OCI-LY7 (cell line): ENCODE data around the gene SAPCD1. TPM values are rescaled to one million over a fixed set of nuclear protein-coding genes. Genes with fewer than 3 reads are reported as not detected.

ENCODE experiments used
- BruUV-seq: library from RNA; stranded (reverse); fragments of 400-500 nt; replicated peaks from 2 replicates; lab custom pipeline; 2021; lab: Mats Ljungman, UMichigan
- CTCF ChIA-PET: fragments of 300-600 bp; sonication (Branson Sonifier 250); formaldehyde crosslinking; loops from one replicate; lab custom pipeline; 2022; ENCODE audit warnings: antibody characterized with exemption; ENCODE audit not compliant: unreplicated experiment; lab: Charles Lee
- POLR2A ChIA-PET: fragments of 300-600 bp; sonication (Branson Sonifier 250); formaldehyde crosslinking; loops from one replicate; lab custom pipeline; 2022; ENCODE audit warnings: antibody characterized with exemption; lab: Charles Lee
- DNase-seq: peaks from one replicate; pipeline ENCODE4 v3.0.0-alpha.2; 2015; ENCODE audit warnings: low spot score
- H2AFZ ChIP-seq: fragments of 200-600 bp; sonication (generic), shearing (Covaris generic); 2 replicates; pipeline ENCODE4 v1.6.1; 2014; ENCODE audit warnings: mild to moderate bottlenecking, antibody characterized with exemption, low read length, moderate library complexity
- H3K27ac ChIP-seq: fragments of 200-600 bp; sonication (generic); 2 replicates; pipeline ENCODE4 v1.5.1; 2014; ENCODE audit warnings: mixed run types, low read depth, mild to moderate bottlenecking, moderate library complexity, low read length, inconsistent platforms; ENCODE audit not compliant: poor library complexity, severe bottlenecking
- H3K36me3 ChIP-seq: fragments of 200-600 bp; sonication (generic); 2 replicates; pipeline ENCODE4 v1.6.1; 2014; ENCODE audit warnings: mild to moderate bottlenecking, antibody characterized with exemption, low read length, moderate library complexity, mixed read lengths; ENCODE audit not compliant: insufficient read depth
- H3K4me1 ChIP-seq: fragments of 200-600 bp; sonication (generic); 2 replicates; pipeline ENCODE4 v1.5.1; 2014; ENCODE audit warnings: mild to moderate bottlenecking, low read length; ENCODE audit not compliant: insufficient read depth, poor library complexity, severe bottlenecking
- H3K4me2 ChIP-seq: fragments of 200-600 bp; sonication (generic); 2 replicates; pipeline ENCODE4 v1.6.1; 2014; ENCODE audit warnings: mild to moderate bottlenecking, low read length
- H3K4me3 ChIP-seq: fragments of 200-600 bp; sonication (generic); 2 replicates; pipeline ENCODE4 v1.5.1; 2014; ENCODE audit warnings: mild to moderate bottlenecking, low read depth, low read length; ENCODE audit not compliant: poor library complexity, severe bottlenecking
- H3K79me2 ChIP-seq: fragments of 200-600 bp; sonication (generic); 2 replicates; pipeline ENCODE4 v1.6.1; 2016; ENCODE audit warnings: low read depth, mild to moderate bottlenecking, low read length, moderate library complexity, mixed read lengths; ENCODE audit not compliant: insufficient read depth
- H3K9me2 ChIP-seq: fragments of 200-600 bp; sonication (generic); 2 replicates; pipeline ENCODE4 v1.6.1; 2016; ENCODE audit warnings: mild to moderate bottlenecking, low read length, mixed read lengths; ENCODE audit not compliant: insufficient read depth
- H3K9me3 ChIP-seq: fragments of 200-600 bp; sonication (generic); 2 replicates; pipeline ENCODE4 v1.6.1; 2014; ENCODE audit warnings: mild to moderate bottlenecking, mixed run types, low read length, mixed read lengths
- H4K20me1 ChIP-seq: fragments of 200-600 bp; sonication (generic); 2 replicates; pipeline ENCODE4 v1.6.1; 2014; ENCODE audit warnings: mild to moderate bottlenecking, antibody characterized with exemption, low read length, moderate library complexity, mixed read lengths; ENCODE audit not compliant: insufficient read depth
- CTCF ChIP-seq: fragments of 200-600 bp; sonication (generic); conservative IDR thresholded peaks from 2 replicates; pipeline ENCODE4 v1.5.1; 2014; ENCODE audit warnings: mild to moderate bottlenecking, antibody characterized with exemption, low read length, moderate library complexity, mixed read lengths
- EZH2phosphoT487 ChIP-seq: fragments of 200-600 bp; sonication (generic); IDR thresholded peaks from 2 replicates; pipeline ENCODE4 v1.6.1; 2018; ENCODE audit warnings: low read depth, borderline replicate concordance, mild to moderate bottlenecking, mixed run types, antibody characterized with exemption, low read length, moderate library complexity, mixed read lengths
- intact Hi-C: fragments of 100-400 bp; cut with micrococcal nuclease; formaldehyde crosslinking; loops from one replicate; pipeline ENCODE4 v1.10.0; 2022; ENCODE audit not compliant: unreplicated experiment
- total RNA-seq, 2 experiments: library from RNA; depleted of rRNA in 1 of 2; stranded (reverse); fragments of >200 nt in 1 of 2; shearing (Covaris generic) in 1 of 2; gene quantifications; 2 replicates each; pipeline ENCODE4 v1.2.3, GENCODE V29; 2014 to 2022

SAPCD1 gene
- total RNA-seq, 2 experiments from 2014 or later, result 31.3 to 53.5 TPM

GRCh38 chr6:31752739-31753319 is 9.6 kb upstream of the SAPCD1 start:
- intact Hi-C loops, result no loop called here
- H3K4me1 ChIP-seq, result no peaks in the 10 kb centered on the region
- H3K9me2 ChIP-seq, result no peaks in the 10 kb centered on the region
- H3K4me3 ChIP-seq, result no peak overlapping the region
- POLR2A ChIA-PET, result interaction anchor here (0.5 to 1.9 kb wide), 3 partner anchors 12 to 92 kb away, joined by 3 to 9 read pairs (median 6); partner anchors contain the start of gene MSH5
- no peak overlapping the region for H2AFZ ChIP-seq
- H3K4me2 ChIP-seq, result no peak overlapping the region
- CTCF ChIA-PET, result no interaction called here
- no peak for DNase-seq
- H3K79me2 ChIP-seq, result no peaks in the 10 kb centered on the region
- BruUV-seq, result no TSS peak
- peaks cover 19% of the 10 kb centered on the region for H3K36me3 ChIP-seq
- H4K20me1 ChIP-seq, result no peaks in the 10 kb centered on the region
- TF ChIP-seq EZH2phosphoT487 (no peak), CTCF (no peak)
- H3K9me3 ChIP-seq, result no peaks in the 10 kb centered on the region
- H3K27ac ChIP-seq, result no peak overlapping the region

- no peak overlapping the region for H3K27ac ChIP-seq
- no peaks in the 10 kb centered on the region for H3K4me1 ChIP-seq
- BruUV-seq, result no TSS peak
- POLR2A ChIA-PET, result interaction anchor here (0.6 kb wide), 1 partner anchor 1546 kb away, joined by 5 read pairs; no protein-coding TSS in a partner anchor
- intact Hi-C loops, result no loop called here
- H4K20me1 ChIP-seq, result no peaks in the 10 kb centered on the region
- no peak for DNase-seq
- H2AFZ ChIP-seq, result no peak overlapping the region
- H3K9me2 ChIP-seq, result no peaks in the 10 kb centered on the region
- TF ChIP-seq EZH2phosphoT487 (no peak), CTCF (no peak)
- H3K36me3 ChIP-seq, result peaks cover 51% of the 10 kb centered on the region
- no peaks in the 10 kb centered on the region for H3K79me2 ChIP-seq
- no peak overlapping the region for H3K4me3 ChIP-seq
- H3K9me3 ChIP-seq, result no peaks in the 10 kb centered on the region
- no peak overlapping the region for H3K4me2 ChIP-seq
- CTCF ChIA-PET, result interaction anchor here (0.9 kb wide), 1 partner anchor 46 kb away, joined by 3 read pairs; no protein-coding TSS in a partner anchor
Observed at GRCh38 chr6:31758281-31758680, 4.2 kb upstream of the SAPCD1 start.

GRCh38 chr6:31760790-31761189 is 1.7 kb upstream of the SAPCD1 start:
- intact Hi-C loops, result no loop called here
- CTCF ChIA-PET, result no interaction called here
- H3K9me2 ChIP-seq, result no peaks in the 10 kb centered on the region
- H3K4me2 ChIP-seq, result no peak overlapping the region
- peaks cover 74% of the 10 kb centered on the region for H3K36me3 ChIP-seq
- no peaks in the 10 kb centered on the region for H3K79me2 ChIP-seq
- no peak overlapping the region for H3K27ac ChIP-seq
- H3K4me3 ChIP-seq, result no peak overlapping the region
- no peaks in the 10 kb centered on the region for H4K20me1 ChIP-seq
- H2AFZ ChIP-seq, result no peak overlapping the region
- TF ChIP-seq EZH2phosphoT487 (no peak), CTCF (no peak)
- H3K4me1 ChIP-seq, result no peaks in the 10 kb centered on the region
- no peak for DNase-seq
- H3K9me3 ChIP-seq, result no peaks in the 10 kb centered on the region
- POLR2A ChIA-PET, result interaction anchor here (0.5 kb wide), 1 partner anchor 317 kb away, joined by 3 read pairs; no protein-coding TSS in a partner anchor
- no TSS peak for BruUV-seq
